ENCODE measurements around the gene CEP63.

The CEP63 gene

DNA sequence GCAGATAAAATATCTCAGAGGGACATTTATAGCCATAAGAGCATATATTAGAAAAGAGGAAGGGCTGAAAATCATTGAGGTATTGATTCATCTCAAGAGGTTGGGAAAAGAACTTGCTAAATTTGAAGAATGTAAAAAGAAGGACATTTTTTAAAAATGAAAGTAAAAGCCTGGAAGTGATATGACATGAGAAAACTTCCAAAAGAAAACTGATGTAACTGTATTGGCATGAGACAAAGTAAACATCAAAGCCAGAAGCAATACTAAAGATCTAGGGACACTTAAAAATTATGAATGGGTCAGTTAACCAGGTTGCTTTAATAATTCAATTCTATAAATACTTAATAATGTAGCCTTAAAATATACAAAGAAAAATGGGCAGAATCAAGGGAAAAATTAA is 31.9 kb downstream of the CEP63 start:
- Histone ChIP-seq H3K4me3 (ENCODE audit: low read length in 2 of 2) (no peak overlapping the region), H3K4me1 (ENCODE audit: control insufficient read depth in 2 of 2, insufficient read depth in 1 of 2, low read depth in 1 of 2, low read length in 2 of 2) (peaks cover 0 to 2% of the 10 kb centered on the region in 2 donors), H2AFZ (ENCODE audit: low read length) (no peak overlapping the region), H3K27me3 (ENCODE audit: control insufficient read depth in 3 of 3, insufficient read depth in 3 of 3, low read depth in 1 of 3, low read length in 3 of 3) (no peaks in the 10 kb centered on the region), H3K27ac (replicated peaks; ENCODE audit: low read length) (no peak overlapping the region), H2AK5ac (ENCODE audit: low read depth, low read length) (no peak overlapping the region), H2BK5ac (ENCODE audit: low read length) (no peak overlapping the region), H2BK15ac (ENCODE audit: low read length) (no peak overlapping the region), H3K9me3 (replicated peaks in 1 of 2; ENCODE audit: control insufficient read depth in 2 of 2, insufficient read depth in 1 of 2, low read depth in 1 of 2, low read length in 2 of 2) (peaks cover 4 to 20% of the 10 kb centered on the region in 2 donors), H3K14ac (ENCODE audit: low read length) (no peak overlapping the region), H3K4ac (ENCODE audit: low read length) (no peak overlapping the region), H2BK120ac (ENCODE audit: low read depth, low read length) (no peak overlapping the region), H4K8ac (ENCODE audit: low read depth, low read length) (no peak overlapping the region), H3K36me3 (replicated peaks in 1 of 2; ENCODE audit: control insufficient read depth in 2 of 2, insufficient read depth in 2 of 2, low read length in 2 of 2) (peaks cover 0 to 11% of the 10 kb centered on the region in 2 donors), H4K91ac (ENCODE audit: low read depth, low read length, poor library complexity) (no peak overlapping the region), H3K18ac (ENCODE audit: low read length) (no peak overlapping the region), H3K4me2 (ENCODE audit: insufficient read depth, low read length, poor library complexity, severe bottlenecking) (no peak overlapping the region), H3K23ac (ENCODE audit: low read depth, low read length, poor library complexity) (no peak overlapping the region), H2BK12ac (ENCODE audit: low read length) (no peak overlapping the region), H3K9ac (ENCODE audit: low read depth, low read length, poor library complexity) (no peak overlapping the region), H3K79me1 (ENCODE audit: low read depth, low read length) (no peaks in the 10 kb centered on the region)
- DNase-seq (ENCODE audit: low spot score) = no peak

DNA sequence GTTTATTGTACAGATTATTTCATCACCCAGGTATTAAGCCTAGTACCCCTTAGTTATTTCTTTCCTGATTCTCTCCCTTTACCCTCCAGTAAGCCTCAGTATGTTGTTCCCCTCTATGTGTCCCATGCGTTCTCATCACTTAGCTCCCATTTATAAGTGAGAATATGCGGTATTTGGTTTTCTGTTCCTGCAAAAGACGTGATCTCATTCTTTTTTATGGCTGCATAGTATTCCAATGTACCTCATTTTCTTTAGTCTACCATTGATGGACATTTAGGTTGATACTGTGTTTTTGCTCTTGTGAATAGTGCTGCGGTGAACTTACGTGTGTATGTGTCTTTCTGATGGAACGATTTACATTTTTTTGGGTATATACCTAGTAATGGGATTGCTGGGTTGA is 36.7 kb downstream of the CEP63 start:
- Histone ChIP-seq H3K27ac (replicated peaks; ENCODE audit: low read length) (no peak overlapping the region), H4K91ac (ENCODE audit: low read depth, low read length, poor library complexity) (no peak overlapping the region), H3K4me1 (ENCODE audit: control insufficient read depth in 2 of 2, insufficient read depth in 1 of 2, low read depth in 1 of 2, low read length in 2 of 2) (no peaks in the 10 kb centered on the region), H2AK5ac (ENCODE audit: low read depth, low read length) (no peak overlapping the region), H3K27me3 (ENCODE audit: control insufficient read depth in 3 of 3, insufficient read depth in 3 of 3, low read depth in 1 of 3, low read length in 3 of 3) (no peaks in the 10 kb centered on the region), H2BK5ac (ENCODE audit: low read length) (no peak overlapping the region), H3K9ac (ENCODE audit: low read depth, low read length, poor library complexity) (no peak overlapping the region), H3K4me3 (ENCODE audit: low read length in 2 of 2) (no peak overlapping the region), H2BK12ac (ENCODE audit: low read length) (no peak overlapping the region), H3K14ac (ENCODE audit: low read length) (no peak overlapping the region), H3K18ac (ENCODE audit: low read length) (no peak overlapping the region), H2AFZ (ENCODE audit: low read length) (no peak overlapping the region), H3K4me2 (ENCODE audit: insufficient read depth, low read length, poor library complexity, severe bottlenecking) (no peak overlapping the region), H2BK15ac (ENCODE audit: low read length) (no peak overlapping the region), H3K9me3 (replicated peaks in 1 of 2; ENCODE audit: control insufficient read depth in 2 of 2, insufficient read depth in 1 of 2, low read depth in 1 of 2, low read length in 2 of 2) (peaks cover 4 to 29% of the 10 kb centered on the region in 2 donors), H3K23ac (ENCODE audit: low read depth, low read length, poor library complexity) (no peak overlapping the region), H3K36me3 (replicated peaks in 1 of 2; ENCODE audit: control insufficient read depth in 2 of 2, insufficient read depth in 2 of 2, low read length in 2 of 2) (peaks cover 0 to 3% of the 10 kb centered on the region in 2 donors), H4K8ac (ENCODE audit: low read depth, low read length) (no peak overlapping the region), H2BK120ac (ENCODE audit: low read depth, low read length) (no peak overlapping the region), H3K4ac (ENCODE audit: low read length) (no peak overlapping the region), H3K79me1 (ENCODE audit: low read depth, low read length) (peaks cover 3% of the 10 kb centered on the region)
- WGBS, 2 donors (ENCODE audit: extremely low coverage in 2 of 2, insufficient read length in 2 of 2, insufficient replicate concordance in 1 of 2) = no CpG with 5 or more reads among the region's 6 CpGs
- DNase-seq (ENCODE audit: low spot score) = no peak

DNA sequence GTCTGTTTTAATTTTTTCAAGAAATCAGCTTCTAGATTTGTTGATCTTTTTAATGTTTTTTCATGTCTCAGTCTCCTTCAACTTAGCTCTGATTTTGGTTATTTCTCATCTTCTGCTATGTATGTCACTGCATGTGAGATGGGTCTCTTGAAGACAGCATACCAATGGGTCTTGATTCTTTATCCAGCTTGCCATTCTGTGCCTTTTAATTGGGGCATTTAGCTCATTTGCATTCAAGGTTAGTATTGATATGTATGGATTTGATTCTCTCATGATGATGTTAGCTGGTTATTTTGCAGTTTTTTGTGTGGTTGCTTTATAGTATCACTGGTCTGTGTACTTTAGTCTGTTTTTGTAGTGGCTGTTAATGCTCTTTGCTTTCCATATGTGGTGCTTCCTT is 39.4 kb downstream of the CEP63 start:
- Histone ChIP-seq H3K27ac (replicated peaks; ENCODE audit: low read length) (no peak overlapping the region), H3K9ac (ENCODE audit: low read depth, low read length, poor library complexity) (no peak overlapping the region), H3K27me3 (ENCODE audit: control insufficient read depth in 3 of 3, insufficient read depth in 3 of 3, low read depth in 1 of 3, low read length in 3 of 3) (no peaks in the 10 kb centered on the region), H3K14ac (ENCODE audit: low read length) (no peak overlapping the region), H4K91ac (ENCODE audit: low read depth, low read length, poor library complexity) (no peak overlapping the region), H2AK5ac (ENCODE audit: low read depth, low read length) (no peak overlapping the region), H2AFZ (ENCODE audit: low read length) (no peak overlapping the region), H3K4me2 (ENCODE audit: insufficient read depth, low read length, poor library complexity, severe bottlenecking) (no peak overlapping the region), H3K18ac (ENCODE audit: low read length) (no peak overlapping the region), H3K9me3 (replicated peaks in 1 of 2; ENCODE audit: control insufficient read depth in 2 of 2, insufficient read depth in 1 of 2, low read depth in 1 of 2, low read length in 2 of 2) (peaks cover 4 to 22% of the 10 kb centered on the region in 2 donors), H3K4ac (ENCODE audit: low read length) (no peak overlapping the region), H2BK120ac (ENCODE audit: low read depth, low read length) (no peak overlapping the region), H2BK5ac (ENCODE audit: low read length) (no peak overlapping the region), H2BK12ac (ENCODE audit: low read length) (no peak overlapping the region), H3K36me3 (replicated peaks in 1 of 2; ENCODE audit: control insufficient read depth in 2 of 2, insufficient read depth in 2 of 2, low read length in 2 of 2) (peaks cover 0 to 3% of the 10 kb centered on the region in 2 donors), H2BK15ac (ENCODE audit: low read length) (no peak overlapping the region), H3K79me1 (ENCODE audit: low read depth, low read length) (peaks cover 3% of the 10 kb centered on the region), H4K8ac (ENCODE audit: low read depth, low read length) (no peak overlapping the region), H3K4me3 (ENCODE audit: low read length in 2 of 2) (no peak overlapping the region), H3K23ac (ENCODE audit: low read depth, low read length, poor library complexity) (no peak overlapping the region), H3K4me1 (ENCODE audit: control insufficient read depth in 2 of 2, insufficient read depth in 1 of 2, low read depth in 1 of 2, low read length in 2 of 2) (no peaks in the 10 kb centered on the region)
- DNase-seq (ENCODE audit: low spot score) = no peak

DNA sequence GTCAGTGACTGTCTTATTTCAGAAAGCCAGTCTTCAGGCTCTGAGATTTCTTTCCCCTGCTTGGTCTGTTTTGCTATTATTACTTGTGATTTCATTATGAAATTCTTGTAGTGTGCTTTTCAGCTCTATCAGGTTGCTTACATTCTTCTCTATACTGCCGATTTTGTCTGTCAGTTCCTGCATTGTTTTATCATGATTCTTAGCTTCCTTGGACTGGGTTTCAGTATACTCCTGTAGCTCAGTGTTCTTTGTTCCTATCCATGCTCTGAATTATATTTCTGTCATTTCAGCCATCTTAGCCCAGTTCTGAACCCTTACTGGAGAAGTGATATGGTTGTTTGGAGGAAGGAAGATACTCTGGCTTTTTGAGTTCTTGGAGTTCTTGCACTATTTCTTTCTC is 40.5 kb downstream of the CEP63 start:
- WGBS, 2 donors (ENCODE audit: extremely low coverage in 2 of 2, insufficient read length in 2 of 2, insufficient replicate concordance in 1 of 2) = no CpG with 5 or more reads among the region's 1 CpG
- no peak overlapping the region for H2AK5ac ChIP-seq (ENCODE audit: low read depth, low read length)
- no peak overlapping the region for H3K18ac ChIP-seq (ENCODE audit: low read length)
- H2BK120ac ChIP-seq (ENCODE audit: low read depth, low read length) = no peak overlapping the region
- no peak overlapping the region for H2BK5ac ChIP-seq (ENCODE audit: low read length)
- H2BK15ac ChIP-seq (ENCODE audit: low read length) = no peak overlapping the region
- no peak overlapping the region for H4K8ac ChIP-seq (ENCODE audit: low read depth, low read length)
- no peak overlapping the region for H3K14ac ChIP-seq (ENCODE audit: low read length)
- H3K36me3 ChIP-seq (replicated peaks in 1 of 2; ENCODE audit: control insufficient read depth in 2 of 2, insufficient read depth in 2 of 2, low read length in 2 of 2) = peaks cover 0 to 3% of the 10 kb centered on the region in 2 donors
- H3K79me1 ChIP-seq (ENCODE audit: low read depth, low read length) = peaks cover 3% of the 10 kb centered on the region
- H3K4me1 ChIP-seq (ENCODE audit: control insufficient read depth in 2 of 2, insufficient read depth in 1 of 2, low read depth in 1 of 2, low read length in 2 of 2) = no peaks in the 10 kb centered on the region
- no peak overlapping the region for H2AFZ ChIP-seq (ENCODE audit: low read length)
- no peak overlapping the region for H3K4me2 ChIP-seq (ENCODE audit: insufficient read depth, low read length, poor library complexity, severe bottlenecking)
- H3K4ac ChIP-seq (ENCODE audit: low read length) = no peak overlapping the region
- no peak overlapping the region for H2BK12ac ChIP-seq (ENCODE audit: low read length)
- no peak overlapping the region for H3K23ac ChIP-seq (ENCODE audit: low read depth, low read length, poor library complexity)
- no peaks in the 10 kb centered on the region for H3K27me3 ChIP-seq (ENCODE audit: control insufficient read depth in 3 of 3, insufficient read depth in 3 of 3, low read depth in 1 of 3, low read length in 3 of 3)
- DNase-seq (ENCODE audit: low spot score) = no peak
- peaks cover 4 to 22% of the 10 kb centered on the region in 2 donors for H3K9me3 ChIP-seq (replicated peaks in 1 of 2; ENCODE audit: control insufficient read depth in 2 of 2, insufficient read depth in 1 of 2, low read depth in 1 of 2, low read length in 2 of 2)
- H3K4me3 ChIP-seq (ENCODE audit: low read length in 2 of 2) = no peak overlapping the region
- H3K27ac ChIP-seq (replicated peaks; ENCODE audit: low read length) = no peak overlapping the region
- no peak overlapping the region for H4K91ac ChIP-seq (ENCODE audit: low read depth, low read length, poor library complexity)
- no peak overlapping the region for H3K9ac ChIP-seq (ENCODE audit: low read depth, low read length, poor library complexity)

Measured in neuronal stem cell (in vitro differentiated cells).